ENCODE data around the gene CCR5AS.

Gene CCR5AS

GRCh38 chr3:46416125-46416810 lies 9.4 kb upstream of the CCR5AS start:
- Histone ChIP-seq H2BK120ac (ENCODE audit: low read depth, low read length, poor library complexity, severe bottlenecking) (no peak overlapping the region), H3K4me1 (ENCODE audit: insufficient read depth, low read length) (peaks cover 4% of the 10 kb centered on the region; the same call in 1 of the 2 replicates), H3K56ac (ENCODE audit: insufficient read length, low read depth, low read length) (no peak overlapping the region), H3K18ac (ENCODE audit: insufficient read length, low read depth, low read length) (no peak overlapping the region), H3K9me3 (ENCODE audit: control insufficient read depth, low read depth, low read length) (no peaks in the 10 kb centered on the region), H4K5ac (ENCODE audit: insufficient read length, low read depth, low read length) (no peak overlapping the region), H3K14ac (ENCODE audit: insufficient read depth, low read length) (no peak overlapping the region), H2BK12ac (ENCODE audit: insufficient read length, low read depth, low read length) (no peak overlapping the region), H2AK5ac (ENCODE audit: insufficient read length, low read length) (no peak overlapping the region), H3K9ac (ENCODE audit: extremely low read depth, insufficient read length, low read length) (no peak overlapping the region), H3K23me2 (ENCODE audit: insufficient read length, low read depth, low read length, poor library complexity, severe bottlenecking) (no peaks in the 10 kb centered on the region), H3K27ac (ENCODE audit: insufficient read length, low read depth, low read length) (no peak overlapping the region), H3K4ac (ENCODE audit: low read depth, low read length) (no peak overlapping the region), H3T11ph (ENCODE audit: low read length) (no peak overlapping the region), H3K79me1 (ENCODE audit: insufficient read depth, low read depth, low read length, poor library complexity, severe bottlenecking) (no peaks in the 10 kb centered on the region), H4K91ac (ENCODE audit: insufficient read length, low read depth, low read length) (no peak overlapping the region), H2BK15ac (ENCODE audit: low read depth, low read length) (no peak overlapping the region), H3K4me2 (ENCODE audit: insufficient read depth, insufficient read length, low read length) (no peak overlapping the region), H2BK20ac (ENCODE audit: low read depth, low read length, poor library complexity, severe bottlenecking) (no peak overlapping the region), H3K79me2 (ENCODE audit: insufficient read depth, low read length) (no peaks in the 10 kb centered on the region), H2AFZ (ENCODE audit: low read length) (no peak overlapping the region), H4K20me1 (ENCODE audit: control insufficient read depth, insufficient read depth, insufficient read length) (no peaks in the 10 kb centered on the region), H2BK5ac (ENCODE audit: insufficient read length, low read length) (no peak overlapping the region), H3K23ac (ENCODE audit: insufficient read length, low read depth, low read length) (no peak overlapping the region), H4K8ac (replicated peaks; ENCODE audit: insufficient read length, low read depth, low read length) (no peak overlapping the region), H3K27me3 (ENCODE audit: insufficient read depth, low read length) (no peaks in the 10 kb centered on the region)
- Mint-ChIP-seq H3K27ac (no peak overlapping the region), H3K4me1 (peaks cover 20% of the 10 kb centered on the region in 2 experiments), H3K9me3 (no peaks in the 10 kb centered on the region; a peak in 1 of 5 replicates), H3K4me3 (no peak overlapping the region), H3K27me3 (ENCODE audit: low read depth) (no peaks in the 10 kb centered on the region), H3K36me3 (ENCODE audit: insufficient read depth in 1 of 3, low read depth in 3 of 3) (no peaks in the 10 kb centered on the region)
- TF ChIP-seq CTCF (conservative IDR thresholded peaks at IDR 0.05): no peak
- no CpG with 5 or more reads among the region's 10 CpGs for WGBS (ENCODE audit: extremely low coverage, insufficient read length, low lambda C conversion rate)
- DNase-seq: no peak
